Hair follicular keratinocyte (primary cell): ENCODE data around the gene POLR1D. TPM values are rescaled to one million over a fixed set of nuclear protein-coding genes. Genes with fewer than 3 reads are reported as not detected.

ENCODE experiments used
- total RNA-seq: library from RNA; depleted of rRNA; stranded (reverse); fragments of >200 nt; gene quantifications from 2 replicates; pipeline ENCODE4 v1.2.3, GENCODE V29; 2015

Gene POLR1D
- 180 and 212 TPM in 2 replicates for total RNA-seq

DNA sequence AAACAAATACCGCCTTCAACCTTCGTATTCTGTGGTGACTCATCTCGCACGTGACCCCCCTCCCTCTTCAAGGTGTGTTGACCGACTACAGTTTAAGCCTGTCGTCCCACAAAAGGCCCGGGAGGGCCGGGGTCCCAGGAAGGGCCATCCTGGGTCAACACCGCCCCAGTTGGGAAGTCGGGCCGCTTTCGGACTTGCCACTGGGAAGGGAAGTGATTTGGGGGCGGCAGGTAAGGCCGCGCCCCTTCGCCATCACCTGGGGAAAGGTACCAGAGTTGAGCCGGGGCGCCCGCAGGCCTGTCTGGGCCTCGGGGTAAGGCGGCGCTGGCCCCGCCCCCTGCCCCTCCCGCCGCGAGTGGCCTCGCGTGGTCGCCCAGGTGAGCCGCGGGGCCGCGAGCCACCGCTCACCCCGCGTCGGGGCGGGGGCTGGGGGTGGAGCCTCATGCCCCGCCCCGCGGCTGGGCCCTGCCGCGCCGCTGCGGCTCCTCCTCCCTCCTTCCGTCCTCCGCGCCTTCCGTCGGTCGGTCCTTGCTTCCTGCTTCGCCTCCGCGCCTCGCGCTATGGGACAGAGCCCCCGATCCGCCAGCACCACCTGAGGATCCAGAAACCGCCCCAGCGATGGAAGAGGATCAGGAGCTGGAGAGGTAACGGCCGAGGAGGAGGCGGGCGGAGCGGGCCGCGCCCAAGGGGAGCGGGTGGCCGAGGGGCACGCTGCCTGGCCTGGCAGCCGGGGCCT, at the start of gene POLR1D:
POLR1D (plus strand) TSS at position 527 of the 736 bp plus-strand sequence; CDS start at position 619, 92 bp downstream.

GRCh38 chr13:27620377-27621115, 1.1 kb upstream of the POLR1D start, which contains the start of gene LNX2:
Gene LNX2 (minus strand): TSS chr13:27620529. CDS start chr13:27581703, 38,826 bp downstream.

Other genes with a start within 250 kb of the POLR1D start
- 170 and 212 TPM in 2 replicates for gene GTF3A, start 197.3 kb upstream of the POLR1D start, total RNA-seq
- 34.4 and 54.4 TPM in 2 replicates for gene MTIF3, start 171.3 kb upstream of the POLR1D start, total RNA-seq
- gene LNX2, start 1.4 kb upstream of the POLR1D start, total RNA-seq = 9.4 and 11.8 TPM in 2 replicates
- gene GSX1, start 170.6 kb downstream of the POLR1D start, total RNA-seq = not detected in 2 replicates